ENCODE data around the gene CNTN2. TPM values are rescaled to one million over a fixed set of nuclear protein-coding genes. Genes with fewer than 3 reads are reported as not detected.

CNTN2 gene
- total and polyA plus RNA-seq, 11 donors = 0.04 to 2.4 (median 0.19) TPM; not detected in 3

DNA sequence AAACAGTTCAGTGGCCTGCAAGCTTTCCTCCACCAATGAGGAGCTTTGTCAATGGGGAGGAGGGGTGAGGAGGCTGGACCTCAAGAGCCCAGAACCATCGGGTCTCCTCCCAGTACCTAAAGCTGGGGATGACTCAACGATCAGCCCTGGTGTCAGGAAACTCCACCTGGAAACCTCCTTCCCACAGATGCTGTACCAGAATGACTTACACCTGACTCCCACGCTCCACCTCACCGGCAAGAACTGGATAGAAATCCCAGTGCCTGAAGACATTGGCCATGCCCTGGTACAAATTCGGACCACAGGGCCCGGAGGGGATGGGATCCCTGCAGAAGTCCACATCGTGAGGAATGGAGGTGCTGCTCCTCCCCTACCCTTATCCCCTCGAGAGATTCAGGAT is 29.9 kb downstream of the CNTN2 start:
- no peak for TF ChIP-seq POLR2A (IDR thresholded peaks at IDR 0.05)
- TF ChIP-seq, protein P1, sequence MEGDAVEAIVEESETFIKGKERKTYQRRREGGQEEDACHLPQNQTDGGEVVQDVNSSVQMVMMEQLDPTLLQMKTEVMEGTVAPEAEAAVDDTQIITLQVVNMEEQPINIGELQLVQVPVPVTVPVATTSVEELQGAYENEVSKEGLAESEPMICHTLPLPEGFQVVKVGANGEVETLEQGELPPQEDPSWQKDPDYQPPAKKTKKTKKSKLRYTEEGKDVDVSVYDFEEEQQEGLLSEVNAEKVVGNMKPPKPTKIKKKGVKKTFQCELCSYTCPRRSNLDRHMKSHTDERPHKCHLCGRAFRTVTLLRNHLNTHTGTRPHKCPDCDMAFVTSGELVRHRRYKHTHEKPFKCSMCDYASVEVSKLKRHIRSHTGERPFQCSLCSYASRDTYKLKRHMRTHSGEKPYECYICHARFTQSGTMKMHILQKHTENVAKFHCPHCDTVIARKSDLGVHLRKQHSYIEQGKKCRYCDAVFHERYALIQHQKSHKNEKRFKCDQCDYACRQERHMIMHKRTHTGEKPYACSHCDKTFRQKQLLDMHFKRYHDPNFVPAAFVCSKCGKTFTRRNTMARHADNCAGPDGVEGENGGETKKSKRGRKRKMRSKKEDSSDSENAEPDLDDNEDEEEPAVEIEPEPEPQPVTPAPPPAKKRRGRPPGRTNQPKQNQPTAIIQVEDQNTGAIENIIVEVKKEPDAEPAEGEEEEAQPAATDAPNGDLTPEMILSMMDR (IDR thresholded peaks at IDR 0.05) = no peak
- H3K27me3 ChIP-seq = no peaks in the 10 kb centered on the region
- no peaks in the 10 kb centered on the region for H3K9me3 ChIP-seq
- ATAC-seq = no peak
- no peaks in the 10 kb centered on the region for H3K36me3 ChIP-seq
- peaks cover 0 to 20% (median 2%) of the 10 kb centered on the region in 12 donors for H3K4me1 ChIP-seq
- WGBS, 4 donors = 79 to 85% (median 83%) methylated on average over 8 of the region's 8 CpGs
- intact Hi-C loops (cut with DNase I) = no loop called here
- no peak overlapping the region for H3K27ac ChIP-seq
- no peak overlapping the region for H3K4me3 ChIP-seq
- DNase-seq = no peak

DNA sequence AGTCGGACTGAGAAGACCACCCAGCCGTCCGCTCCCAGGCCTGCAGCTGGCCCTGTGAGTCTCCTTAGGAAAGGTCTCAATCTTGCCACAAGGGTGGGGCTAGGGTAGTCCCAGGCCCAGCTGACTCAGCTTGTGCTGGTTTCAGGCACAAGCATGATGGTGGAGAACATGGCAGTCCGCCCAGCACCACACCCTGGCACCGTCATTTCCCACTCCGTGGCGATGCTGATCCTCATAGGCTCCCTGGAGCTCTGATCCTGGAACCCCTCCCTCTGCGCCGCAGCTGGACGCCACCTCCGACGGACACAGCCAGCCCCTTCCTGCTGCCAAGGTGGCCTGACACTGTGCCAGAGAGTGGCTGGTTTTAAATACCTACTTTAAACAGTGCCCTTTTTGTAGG is 30.5 kb downstream of the CNTN2 start:
- TF ChIP-seq, protein P1 (IDR thresholded peaks at IDR 0.05) = no peak
- TF ChIP-seq POLR2A (IDR thresholded peaks at IDR 0.05) = no peak
- no peak overlapping the region for H3K27ac ChIP-seq
- intact Hi-C loops (cut with DNase I) = no loop called here
- ATAC-seq = no peak
- 85 to 92% (median 90%) methylated on average over 7 to 12 of the region's 12 CpGs for WGBS, 4 donors
- no peaks in the 10 kb centered on the region for H3K27me3 ChIP-seq
- DNase-seq = no peak
- peaks cover 0 to 19% (median 2%) of the 10 kb centered on the region in 12 donors for H3K4me1 ChIP-seq
- H3K4me3 ChIP-seq = no peak overlapping the region
- no peaks in the 10 kb centered on the region for H3K9me3 ChIP-seq
- H3K36me3 ChIP-seq = no peaks in the 10 kb centered on the region

- Histone ChIP-seq H3K27ac (no peak overlapping the region), H3K36me3 (no peaks in the 10 kb centered on the region), H3K9me3 (no peaks in the 10 kb centered on the region), H3K4me1 (peaks cover 0 to 16% (median 2%) of the 10 kb centered on the region in 12 donors), H3K4me3 (no peak overlapping the region), H3K27me3 (no peaks in the 10 kb centered on the region)
- ATAC-seq (no peak), DNase-seq (no peak)
- TF ChIP-seq, protein P1 (IDR thresholded peaks at IDR 0.05) = no peak
- TF ChIP-seq POLR2A (IDR thresholded peaks at IDR 0.05) = no peak
- WGBS, 4 donors = 92 to 97% (median 93%) methylated on average over 10 to 11 of the region's 11 CpGs
- intact Hi-C loops (cut with DNase I) = no loop called here
Observed at GRCh38 chr1:205074084-205074483, 31.1 kb downstream of the CNTN2 start.

GRCh38 chr1:205074513-205074912 is 31.5 kb downstream of the CNTN2 start:
- Histone ChIP-seq H3K4me3 (no peak overlapping the region), H3K9me3 (no peaks in the 10 kb centered on the region), H3K27ac (no peak overlapping the region), H3K4me1 (peaks cover 0 to 16% (median 2%) of the 10 kb centered on the region in 12 donors), H3K36me3 (no peaks in the 10 kb centered on the region), H3K27me3 (no peaks in the 10 kb centered on the region)
- DNase-seq = no peak
- ATAC-seq = no peak
- 90 to 96% (median 92%) methylated on average over 7 of the region's 7 CpGs for WGBS, 4 donors
- TF ChIP-seq, protein P1 (IDR thresholded peaks at IDR 0.05) = no peak
- no peak for TF ChIP-seq POLR2A (IDR thresholded peaks at IDR 0.05)
- intact Hi-C loops (cut with DNase I) = no loop called here
